ENCODE measurements around the gene IMMP2L. TPM values are rescaled to one million over a fixed set of nuclear protein-coding genes. Genes with fewer than 3 reads are reported as not detected.

Gene IMMP2L
- total RNA-seq, 1 experiment from 2014 or later = 17.2 TPM

- H3K27me3 ChIP-seq (ENCODE audit: low read length) = no peaks in the 10 kb centered on the region
- H3K9me2 ChIP-seq (replicated peaks; ENCODE audit: insufficient read depth, low read length) = no peaks in the 10 kb centered on the region
- no peak overlapping the region for H3K9ac ChIP-seq (ENCODE audit: low read length)
- H3K27ac ChIP-seq (ENCODE audit: low read length) = no peak overlapping the region
- H3K4me2 ChIP-seq (ENCODE audit: low read depth, low read length, poor library complexity, severe bottlenecking) = no peak overlapping the region
- no peaks in the 10 kb centered on the region for H3K36me3 ChIP-seq (ENCODE audit: insufficient read depth, low read length)
- H3K4me3 ChIP-seq (ENCODE audit: low read length) = no peak overlapping the region
- peaks cover 30% of the 10 kb centered on the region for H3K9me3 ChIP-seq (ENCODE audit: low read length)
- no peak overlapping the region for H2AFZ ChIP-seq (ENCODE audit: low read length)
- no peaks in the 10 kb centered on the region for H3K4me1 ChIP-seq (ENCODE audit: low read length)
- H3K79me2 ChIP-seq (ENCODE audit: low read length) = no peaks in the 10 kb centered on the region
- DNase-seq = no peak
- H4K20me1 ChIP-seq (ENCODE audit: insufficient read depth, low read depth, low read length) = no peaks in the 10 kb centered on the region
Measured at GRCh38 chr7:111146136-111146535, 416.2 kb downstream of the IMMP2L start.

- Histone ChIP-seq H2AFZ (ENCODE audit: low read length) (no peak overlapping the region), H3K4me2 (ENCODE audit: low read depth, low read length, poor library complexity, severe bottlenecking) (no peak overlapping the region), H3K9me2 (replicated peaks; ENCODE audit: insufficient read depth, low read length) (no peaks in the 10 kb centered on the region), H3K9me3 (ENCODE audit: low read length) (peaks cover 26% of the 10 kb centered on the region), H3K79me2 (ENCODE audit: low read length) (no peaks in the 10 kb centered on the region), H3K36me3 (ENCODE audit: insufficient read depth, low read length) (no peaks in the 10 kb centered on the region), H3K4me1 (ENCODE audit: low read length) (no peaks in the 10 kb centered on the region), H3K27ac (ENCODE audit: low read length) (no peak overlapping the region), H3K9ac (ENCODE audit: low read length) (no peak overlapping the region), H3K27me3 (ENCODE audit: low read length) (no peaks in the 10 kb centered on the region), H4K20me1 (ENCODE audit: insufficient read depth, low read depth, low read length) (no peaks in the 10 kb centered on the region), H3K4me3 (ENCODE audit: low read length) (no peak overlapping the region)
- DNase-seq = no peak
Measured at GRCh38 chr7:111145472-111145871, 416.8 kb downstream of the IMMP2L start.

GRCh38 chr7:111140091-111140865 lies 422.0 kb downstream of the IMMP2L start:
- H3K79me2 ChIP-seq (ENCODE audit: low read length) = no peaks in the 10 kb centered on the region
- no peak overlapping the region for H2AFZ ChIP-seq (ENCODE audit: low read length)
- H3K9ac ChIP-seq (ENCODE audit: low read length) = no peak overlapping the region
- H3K27me3 ChIP-seq (ENCODE audit: low read length) = no peaks in the 10 kb centered on the region
- H3K9me3 ChIP-seq (ENCODE audit: low read length) = peaks cover 11% of the 10 kb centered on the region
- no peaks in the 10 kb centered on the region for H3K36me3 ChIP-seq (ENCODE audit: insufficient read depth, low read length)
- no peaks in the 10 kb centered on the region for H3K4me1 ChIP-seq (ENCODE audit: low read length)
- H3K9me2 ChIP-seq (replicated peaks; ENCODE audit: insufficient read depth, low read length) = no peaks in the 10 kb centered on the region
- no peaks in the 10 kb centered on the region for H4K20me1 ChIP-seq (ENCODE audit: insufficient read depth, low read depth, low read length)
- no peak overlapping the region for H3K4me3 ChIP-seq (ENCODE audit: low read length)
- no peak overlapping the region for H3K27ac ChIP-seq (ENCODE audit: low read length)
- no peak overlapping the region for H3K4me2 ChIP-seq (ENCODE audit: low read depth, low read length, poor library complexity, severe bottlenecking)
- DNase-seq = no peak

GRCh38 chr7:111138586-111138985 lies 423.7 kb downstream of the IMMP2L start:
- H3K9me2 ChIP-seq (replicated peaks; ENCODE audit: insufficient read depth, low read length) = no peaks in the 10 kb centered on the region
- H2AFZ ChIP-seq (ENCODE audit: low read length) = no peak overlapping the region
- H3K27me3 ChIP-seq (ENCODE audit: low read length) = no peaks in the 10 kb centered on the region
- no peaks in the 10 kb centered on the region for H3K36me3 ChIP-seq (ENCODE audit: insufficient read depth, low read length)
- H3K4me3 ChIP-seq (ENCODE audit: low read length) = no peak overlapping the region
- no peak overlapping the region for H3K4me2 ChIP-seq (ENCODE audit: low read depth, low read length, poor library complexity, severe bottlenecking)
- no peaks in the 10 kb centered on the region for H3K79me2 ChIP-seq (ENCODE audit: low read length)
- H4K20me1 ChIP-seq (ENCODE audit: insufficient read depth, low read depth, low read length) = no peaks in the 10 kb centered on the region
- peaks cover 14% of the 10 kb centered on the region for H3K9me3 ChIP-seq (ENCODE audit: low read length)
- H3K27ac ChIP-seq (ENCODE audit: low read length) = no peak overlapping the region
- H3K9ac ChIP-seq (ENCODE audit: low read length) = no peak overlapping the region
- DNase-seq = no peak
- H3K4me1 ChIP-seq (ENCODE audit: low read length) = no peaks in the 10 kb centered on the region

- Histone ChIP-seq H3K4me1 (ENCODE audit: low read length) (no peaks in the 10 kb centered on the region), H3K9me2 (replicated peaks; ENCODE audit: insufficient read depth, low read length) (no peaks in the 10 kb centered on the region), H3K9me3 (ENCODE audit: low read length) (peaks cover 12% of the 10 kb centered on the region), H3K27ac (ENCODE audit: low read length) (no peak overlapping the region), H2AFZ (ENCODE audit: low read length) (no peak overlapping the region), H3K4me3 (ENCODE audit: low read length) (no peak overlapping the region), H3K9ac (ENCODE audit: low read length) (no peak overlapping the region), H3K79me2 (ENCODE audit: low read length) (no peaks in the 10 kb centered on the region), H3K4me2 (ENCODE audit: low read depth, low read length, poor library complexity, severe bottlenecking) (no peak overlapping the region), H3K27me3 (ENCODE audit: low read length) (no peaks in the 10 kb centered on the region), H4K20me1 (ENCODE audit: insufficient read depth, low read depth, low read length) (no peaks in the 10 kb centered on the region), H3K36me3 (ENCODE audit: insufficient read depth, low read length) (no peaks in the 10 kb centered on the region)
- no peak for DNase-seq
Measured at GRCh38 chr7:111138193-111138569, 424.1 kb downstream of the IMMP2L start.

- no peak overlapping the region for H2AFZ ChIP-seq (ENCODE audit: low read length)
- H3K27me3 ChIP-seq (ENCODE audit: low read length) = no peaks in the 10 kb centered on the region
Measured at GRCh38 chr7:111137296-111138192, 424.7 kb downstream of the IMMP2L start.

GRCh38 chr7:111132833-111133232 lies 429.5 kb downstream of the IMMP2L start:
- DNase-seq = no peak
- Histone ChIP-seq H3K27me3 (ENCODE audit: low read length) (no peaks in the 10 kb centered on the region), H3K9me3 (ENCODE audit: low read length) (peaks cover 7% of the 10 kb centered on the region; the same call in 1 of the 2 replicates), H3K4me2 (ENCODE audit: low read depth, low read length, poor library complexity, severe bottlenecking) (no peak overlapping the region), H3K9ac (ENCODE audit: low read length) (no peak overlapping the region), H2AFZ (ENCODE audit: low read length) (no peak overlapping the region), H3K79me2 (ENCODE audit: low read length) (no peaks in the 10 kb centered on the region), H3K4me3 (ENCODE audit: low read length) (no peak overlapping the region), H3K27ac (ENCODE audit: low read length) (no peak overlapping the region), H4K20me1 (ENCODE audit: insufficient read depth, low read depth, low read length) (no peaks in the 10 kb centered on the region), H3K9me2 (replicated peaks; ENCODE audit: insufficient read depth, low read length) (no peaks in the 10 kb centered on the region; the same call in 1 of the 2 replicates), H3K36me3 (ENCODE audit: insufficient read depth, low read length) (no peaks in the 10 kb centered on the region), H3K4me1 (ENCODE audit: low read length) (no peaks in the 10 kb centered on the region)

More at GRCh38 chr7:111137296-111138192, 424.7 kb downstream of the IMMP2L start:
- Histone ChIP-seq H3K79me2 (ENCODE audit: low read length) (no peaks in the 10 kb centered on the region), H3K4me3 (ENCODE audit: low read length) (no peak overlapping the region), H3K9me2 (replicated peaks; ENCODE audit: insufficient read depth, low read length) (no peaks in the 10 kb centered on the region), H3K4me2 (ENCODE audit: low read depth, low read length, poor library complexity, severe bottlenecking) (no peak overlapping the region), H3K4me1 (ENCODE audit: low read length) (no peaks in the 10 kb centered on the region), H3K9me3 (ENCODE audit: low read length) (peaks cover 8% of the 10 kb centered on the region), H3K9ac (ENCODE audit: low read length) (no peak overlapping the region), H3K27ac (ENCODE audit: low read length) (no peak overlapping the region), H3K36me3 (ENCODE audit: insufficient read depth, low read length) (no peaks in the 10 kb centered on the region), H4K20me1 (ENCODE audit: insufficient read depth, low read depth, low read length) (no peaks in the 10 kb centered on the region)
- DNase-seq = no peak

- no peaks in the 10 kb centered on the region for H3K36me3 ChIP-seq (ENCODE audit: insufficient read depth, low read length)
- no peaks in the 10 kb centered on the region for H3K27me3 ChIP-seq (ENCODE audit: low read length)
- DNase-seq = no peak
- H4K20me1 ChIP-seq (ENCODE audit: insufficient read depth, low read depth, low read length) = no peaks in the 10 kb centered on the region
- H3K4me2 ChIP-seq (ENCODE audit: low read depth, low read length, poor library complexity, severe bottlenecking) = no peak overlapping the region
- no peak overlapping the region for H3K27ac ChIP-seq (ENCODE audit: low read length)
- no peaks in the 10 kb centered on the region for H3K4me1 ChIP-seq (ENCODE audit: low read length)
- no peaks in the 10 kb centered on the region; the same call in 1 of the 2 replicates for H3K9me2 ChIP-seq (replicated peaks; ENCODE audit: insufficient read depth, low read length)
- H3K79me2 ChIP-seq (ENCODE audit: low read length) = no peaks in the 10 kb centered on the region
- peaks cover 11% of the 10 kb centered on the region for H3K9me3 ChIP-seq (ENCODE audit: low read length)
- no peak overlapping the region for H3K9ac ChIP-seq (ENCODE audit: low read length)
- no peak overlapping the region for H3K4me3 ChIP-seq (ENCODE audit: low read length)
- H2AFZ ChIP-seq (ENCODE audit: low read length) = no peak overlapping the region
Measured at GRCh38 chr7:111129435-111129834, 432.9 kb downstream of the IMMP2L start.

Measured in Karpas-422 (cell line).